AG04450 (cell line): ENCODE results near the gene SNAPC2. TPM values are rescaled to one million over a fixed set of nuclear protein-coding genes. Genes with fewer than 3 reads are reported as not detected.
"Not testable (repeated sequence)": the region's sequence is repeated elsewhere in the genome, so short reads cannot be mapped to it uniquely, and the experiment has no call there.

ENCODE experiments used
- CTCF ChIA-PET: fragments of 300-600, 350-600 bp; formaldehyde crosslinking; extraction: SDS; loops from one replicate; lab custom pipeline; 2022; ENCODE audit warnings: antibody characterized with exemption, inconsistent platforms; lab: Charles Lee
- POLR2A ChIA-PET: fragments of 350-600 bp; formaldehyde crosslinking; extraction: SDS; loops from one replicate; lab custom pipeline; 2021; ENCODE audit warnings: antibody characterized with exemption, inconsistent platforms; lab: Yijun Ruan, JAX
- DNase-seq: peaks from one replicate; pipeline ENCODE4 v3.0.0-alpha.2; 2011; ENCODE audit warnings: low read depth, low spot score
- H3K27ac ChIP-seq: one replicate; pipeline ENCODE4 v1.5.1; 2012; ENCODE audit warnings: low read depth, low read length, control low read depth
- H3K27me3 ChIP-seq: one replicate; pipeline ENCODE4 v1.6.0; 2012; ENCODE audit warnings: low read length; ENCODE audit not compliant: control insufficient read depth, insufficient read depth
- H3K4me3 ChIP-seq: 2 replicates; pipeline ENCODE4 v1.5.1; 2011; ENCODE audit warnings: mild to moderate bottlenecking, low read depth, low read length, control low read depth
- H3K9me3 ChIP-seq: 2 replicates; pipeline ENCODE4 v1.5.1; 2012; ENCODE audit warnings: low read length; ENCODE audit not compliant: control insufficient read depth, insufficient read depth
- polyA plus RNA-seq: library from polyadenylated mRNA; depleted of rRNA; stranded (reverse); fragments of >200 nt; gene quantifications from 2 replicates; pipeline ENCODE4 v1.2.3, GENCODE V29; 2011
- TF ChIP-seq, protein P1 (sequence below): IDR thresholded peaks from 2 replicates; pipeline ENCODE4 v1.5.1; 2011; ENCODE audit warnings: low read depth, low read length, control low read depth, inconsistent platforms

The SNAPC2 gene
- polyA plus RNA-seq, 1 experiment, result 12.1 TPM

DNA sequence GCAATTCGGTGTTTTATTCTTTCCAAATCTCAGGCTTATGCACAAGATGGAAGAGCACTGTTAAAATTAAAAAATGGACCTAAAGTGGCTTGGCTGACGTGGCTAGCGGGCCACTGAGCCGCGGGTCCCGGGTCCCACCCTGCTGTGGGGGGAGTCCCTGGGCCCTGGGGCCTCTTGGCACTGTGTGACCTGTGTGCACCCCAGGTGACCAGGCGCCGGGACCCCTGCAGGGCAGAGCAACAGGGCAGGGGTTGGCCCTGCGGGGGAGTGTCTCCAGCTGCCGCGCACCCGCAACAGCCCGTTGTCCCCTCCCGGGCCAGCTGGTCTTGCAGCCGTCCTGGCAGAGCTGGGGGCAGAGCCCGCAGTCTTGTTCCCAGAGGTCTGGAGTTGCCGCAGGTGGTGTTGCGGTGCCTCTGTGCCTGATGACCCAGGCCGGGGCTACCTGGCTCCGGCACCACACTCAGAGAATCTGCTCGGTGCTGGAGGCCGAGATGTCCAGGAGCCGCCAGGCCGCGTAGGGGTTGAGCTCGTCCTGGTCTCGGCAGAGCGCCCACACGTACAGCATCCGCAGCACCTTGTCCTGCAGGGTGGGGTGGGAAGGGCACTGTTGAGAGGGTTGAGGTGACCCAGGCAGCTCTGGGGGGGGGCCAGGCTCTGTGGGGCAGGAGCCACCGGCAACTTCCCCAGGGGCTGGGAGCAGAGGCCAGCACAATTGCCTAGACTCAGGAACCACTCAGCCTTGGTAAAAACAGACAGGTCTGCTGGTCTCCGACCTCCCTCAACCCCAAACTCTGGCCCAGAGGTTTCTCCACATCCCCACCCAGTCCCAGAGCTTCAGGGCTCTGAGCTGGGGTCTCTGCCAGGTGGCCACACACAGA, 6.8 kb downstream of the SNAPC2 start:
- POLR2A ChIA-PET, result interaction anchor here (0.6 kb wide), 1 partner anchor 18 kb away, joined by 3 read pairs; no protein-coding TSS in a partner anchor
- Histone ChIP-seq H3K27ac (no peak overlapping the region), H3K27me3 (no peaks in the 10 kb centered on the region), H3K4me3 (no peak overlapping the region), H3K9me3 (no peaks in the 10 kb centered on the region)
- CTCF ChIA-PET, result interaction anchor here (1.5 kb wide), 1 partner anchor 17 kb away, joined by 3 read pairs; no protein-coding TSS in a partner anchor
- TF ChIP-seq, protein P1, sequence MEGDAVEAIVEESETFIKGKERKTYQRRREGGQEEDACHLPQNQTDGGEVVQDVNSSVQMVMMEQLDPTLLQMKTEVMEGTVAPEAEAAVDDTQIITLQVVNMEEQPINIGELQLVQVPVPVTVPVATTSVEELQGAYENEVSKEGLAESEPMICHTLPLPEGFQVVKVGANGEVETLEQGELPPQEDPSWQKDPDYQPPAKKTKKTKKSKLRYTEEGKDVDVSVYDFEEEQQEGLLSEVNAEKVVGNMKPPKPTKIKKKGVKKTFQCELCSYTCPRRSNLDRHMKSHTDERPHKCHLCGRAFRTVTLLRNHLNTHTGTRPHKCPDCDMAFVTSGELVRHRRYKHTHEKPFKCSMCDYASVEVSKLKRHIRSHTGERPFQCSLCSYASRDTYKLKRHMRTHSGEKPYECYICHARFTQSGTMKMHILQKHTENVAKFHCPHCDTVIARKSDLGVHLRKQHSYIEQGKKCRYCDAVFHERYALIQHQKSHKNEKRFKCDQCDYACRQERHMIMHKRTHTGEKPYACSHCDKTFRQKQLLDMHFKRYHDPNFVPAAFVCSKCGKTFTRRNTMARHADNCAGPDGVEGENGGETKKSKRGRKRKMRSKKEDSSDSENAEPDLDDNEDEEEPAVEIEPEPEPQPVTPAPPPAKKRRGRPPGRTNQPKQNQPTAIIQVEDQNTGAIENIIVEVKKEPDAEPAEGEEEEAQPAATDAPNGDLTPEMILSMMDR, result no peak
- DNase-seq, result no peak

DNA sequence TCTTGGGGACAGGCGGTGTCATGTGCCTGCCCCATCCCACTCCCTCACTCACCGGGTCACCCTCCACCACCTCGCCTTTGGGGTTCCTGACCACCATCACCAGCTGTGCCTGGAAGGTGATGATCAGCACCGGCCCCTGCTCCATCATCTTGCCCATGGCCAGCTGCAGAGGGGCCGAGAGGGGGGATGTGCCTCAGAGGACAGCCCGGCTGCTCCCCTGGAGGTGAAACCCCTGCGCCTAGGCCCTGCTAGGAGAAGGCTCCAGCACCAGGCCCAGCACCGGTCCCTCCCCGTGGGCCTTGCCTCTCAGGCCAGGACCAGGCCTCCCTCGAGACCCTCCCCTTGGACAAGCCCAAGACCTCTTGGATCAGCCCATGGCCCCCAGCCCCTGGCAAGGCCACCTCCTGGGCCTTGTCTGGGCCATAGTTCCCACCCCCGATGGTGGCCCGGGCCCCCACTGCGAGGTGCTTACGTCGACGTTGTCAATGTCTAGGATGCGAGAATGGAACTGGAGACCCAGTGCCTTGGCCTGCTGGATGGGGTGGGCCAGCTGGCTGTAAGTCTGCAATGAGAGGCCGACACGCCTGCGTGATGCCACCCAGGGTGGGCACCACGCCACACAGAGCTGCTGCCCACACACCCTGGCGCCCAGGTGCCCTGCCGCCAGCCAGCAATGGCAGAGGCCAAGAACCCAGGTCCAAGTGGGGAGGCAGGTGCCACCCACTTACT, 7.6 kb downstream of the SNAPC2 start:
- no peaks in the 10 kb centered on the region for H3K27me3 ChIP-seq
- DNase-seq, result no peak
- POLR2A ChIA-PET, result interaction anchor here (0.6 to 1.8 kb wide), 2 partner anchors 10 to 17 kb away, joined by 3 to 4 read pairs; no protein-coding TSS in a partner anchor
- no peak overlapping the region for H3K4me3 ChIP-seq
- H3K27ac ChIP-seq, result peak overlapping the region; percentile 99
- H3K9me3 ChIP-seq, result no peaks in the 10 kb centered on the region
- TF ChIP-seq, protein P1, result no peak
- CTCF ChIA-PET, result interaction anchor here (1.4 to 3.5 kb wide), 4 partner anchors 10 to 75 kb away, joined by 3 to 35 read pairs (median 6); partner anchors contain the start of gene TIMM44

DNA sequence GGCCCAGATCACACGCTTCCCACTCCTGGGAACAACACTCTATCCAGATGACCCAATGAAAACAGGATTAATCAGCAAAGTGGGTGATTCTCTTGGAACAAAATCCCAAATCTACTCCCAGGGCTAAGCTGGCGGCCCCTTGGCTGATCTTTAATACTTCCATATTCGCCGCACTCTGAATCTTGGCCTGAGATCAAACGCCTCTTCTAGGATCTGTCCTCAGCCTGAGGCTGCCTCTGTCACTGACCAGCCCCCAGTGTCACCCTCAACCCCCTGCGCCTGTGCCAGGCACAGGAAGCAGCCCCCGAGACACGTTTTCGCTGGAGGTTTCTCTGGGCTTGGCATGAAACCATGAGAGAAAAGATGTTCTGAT, 8.2 kb downstream of the SNAPC2 start:
- POLR2A ChIA-PET, result interaction anchor here (1.0 to 1.8 kb wide), 4 partner anchors 11 to 829 kb away, joined by 4 to 22 read pairs (median 4); partner anchors contain the start of genes MAP2K7 and TIMM44
- CTCF ChIA-PET, result interaction anchor here (0.6 to 3.5 kb wide), 5 partner anchors 10 to 76 kb away, joined by 3 to 35 read pairs (median 7); partner anchors contain the start of gene TIMM44
- no peak for DNase-seq
- TF ChIP-seq, protein P1, result no peak
- H3K4me3 ChIP-seq, result peak overlapping the region; percentile 10; the same call in 1 of the 2 replicates
- H3K9me3 ChIP-seq, result no peaks in the 10 kb centered on the region
- H3K27ac ChIP-seq, result peak overlapping the region; percentile 99
- H3K27me3 ChIP-seq, result no peaks in the 10 kb centered on the region

DNA sequence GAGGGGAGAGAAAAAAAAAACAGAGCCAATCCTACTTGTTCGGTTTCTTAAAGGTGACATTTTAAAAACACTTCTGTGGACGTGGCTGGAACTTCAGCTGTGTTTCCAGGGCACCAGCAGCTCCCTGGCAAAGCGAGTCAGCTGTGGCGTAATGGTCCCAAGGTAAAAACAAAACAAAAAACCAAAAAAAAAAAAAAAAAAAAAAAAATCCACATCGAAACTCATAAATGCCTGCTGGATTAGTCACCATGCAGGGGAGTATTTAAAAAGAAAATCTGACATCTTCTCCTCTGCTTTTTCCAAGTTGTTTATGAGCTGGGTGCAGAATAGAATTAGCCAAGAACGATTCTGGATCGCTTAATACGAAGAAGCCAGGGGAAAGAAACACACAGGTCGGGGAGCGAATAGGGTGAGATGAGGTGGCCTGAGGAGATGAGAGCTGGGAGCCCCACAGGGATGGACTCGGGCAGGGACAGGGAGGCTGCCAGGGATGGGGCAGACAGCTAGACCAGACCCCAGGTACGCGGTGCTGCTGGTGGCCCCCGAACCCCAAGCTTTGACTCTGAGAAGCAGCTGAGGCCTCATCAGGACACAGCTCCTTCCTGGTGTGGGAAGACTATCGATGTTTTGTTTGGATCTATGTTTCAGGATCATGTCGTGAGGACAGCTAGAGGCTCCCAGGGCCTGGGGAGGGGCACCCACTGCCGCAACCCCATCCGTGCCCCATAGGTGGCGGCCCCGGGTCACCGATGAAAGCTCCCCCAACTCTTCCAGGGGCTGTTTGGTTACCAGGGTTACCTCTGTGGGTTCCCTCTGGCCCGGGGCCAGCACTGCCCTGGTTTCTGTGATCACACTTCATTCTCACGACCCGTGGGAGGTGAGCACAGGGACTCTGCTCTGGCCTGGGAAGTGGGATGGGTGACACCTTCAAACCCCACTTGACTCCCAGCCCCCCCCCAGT, 8.9 kb downstream of the SNAPC2 start:
- TF ChIP-seq, protein P1, result peak; percentile 47
- ChIA-PET CTCF (interaction anchor here (0.6 to 3.5 kb wide), 12 partner anchors 9 to 1697 kb away, joined by 3 to 35 read pairs (median 6); partner anchors contain the start of genes SNAPC2 and TIMM44), POLR2A (interaction anchor here (0.6 to 1.8 kb wide), 7 partner anchors 9 to 830 kb away, joined by 3 to 22 read pairs (median 4); partner anchors contain the start of genes MAP2K7 and TIMM44)
- H3K9me3 ChIP-seq, result no peaks in the 10 kb centered on the region; the same call in 1 of the 2 replicates
- peak; percentile 78 for DNase-seq
- H3K27ac ChIP-seq, result peak overlapping the region; percentile 99
- no peaks in the 10 kb centered on the region for H3K27me3 ChIP-seq
- H3K4me3 ChIP-seq, result peak overlapping the region; percentile 29

DNA sequence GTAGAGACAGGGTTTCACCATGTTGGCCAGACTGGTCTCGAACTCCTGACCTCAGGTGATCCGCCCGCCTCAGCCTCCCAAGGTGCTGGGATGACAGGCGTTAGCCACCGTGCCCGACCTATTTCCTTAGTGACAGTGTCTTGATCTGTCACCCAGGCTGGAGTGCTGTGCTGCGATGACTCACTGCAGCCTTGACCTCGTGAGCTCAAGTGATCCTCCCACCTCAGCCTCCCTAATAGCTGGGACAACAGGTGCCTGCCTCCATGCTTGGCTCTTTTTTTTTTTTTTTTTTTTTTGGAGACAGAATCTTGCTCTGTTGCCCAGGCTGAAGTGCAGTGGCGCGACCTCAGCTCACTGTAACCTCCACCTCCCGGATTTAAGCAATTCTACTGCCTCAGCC, 9.9 kb downstream of the SNAPC2 start:
- POLR2A ChIA-PET, result interaction anchor here (0.7 kb wide), 1 partner anchor 15 kb away, joined by 6 read pairs; no protein-coding TSS in a partner anchor
- not testable (repeated sequence) for H3K9me3 ChIP-seq, H3K4me3 ChIP-seq, H3K27me3 ChIP-seq, DNase-seq
- CTCF ChIA-PET, result interaction anchor here (0.7 to 3.5 kb wide), 4 partner anchors 14 to 324 kb away, joined by 4 to 35 read pairs (median 10); partner anchors contain the start of gene TIMM44
- peak overlapping the region; percentile 21 for H3K27ac ChIP-seq
